22Rv1 (cell line): ENCODE measurements around the gene IFNGR2.

Experiments
- ZFX ChIP-seq: fragments of 450-650 bp; IDR thresholded peaks from 2 replicates; pipeline ENCODE4 v1.6.1; 2017; ENCODE audit warnings: antibody characterized with exemption, borderline replicate concordance
- TF ChIP-seq, protein P1 (sequence below): fragments of 450-650 bp; IDR thresholded peaks from 2 replicates; pipeline ENCODE4 v1.5.1; 2017; ENCODE audit warnings: mild to moderate bottlenecking

GRCh38 chr21:33458861-33459260 is 55.6 kb downstream of the IFNGR2 start:
- TF ChIP-seq, protein P1, sequence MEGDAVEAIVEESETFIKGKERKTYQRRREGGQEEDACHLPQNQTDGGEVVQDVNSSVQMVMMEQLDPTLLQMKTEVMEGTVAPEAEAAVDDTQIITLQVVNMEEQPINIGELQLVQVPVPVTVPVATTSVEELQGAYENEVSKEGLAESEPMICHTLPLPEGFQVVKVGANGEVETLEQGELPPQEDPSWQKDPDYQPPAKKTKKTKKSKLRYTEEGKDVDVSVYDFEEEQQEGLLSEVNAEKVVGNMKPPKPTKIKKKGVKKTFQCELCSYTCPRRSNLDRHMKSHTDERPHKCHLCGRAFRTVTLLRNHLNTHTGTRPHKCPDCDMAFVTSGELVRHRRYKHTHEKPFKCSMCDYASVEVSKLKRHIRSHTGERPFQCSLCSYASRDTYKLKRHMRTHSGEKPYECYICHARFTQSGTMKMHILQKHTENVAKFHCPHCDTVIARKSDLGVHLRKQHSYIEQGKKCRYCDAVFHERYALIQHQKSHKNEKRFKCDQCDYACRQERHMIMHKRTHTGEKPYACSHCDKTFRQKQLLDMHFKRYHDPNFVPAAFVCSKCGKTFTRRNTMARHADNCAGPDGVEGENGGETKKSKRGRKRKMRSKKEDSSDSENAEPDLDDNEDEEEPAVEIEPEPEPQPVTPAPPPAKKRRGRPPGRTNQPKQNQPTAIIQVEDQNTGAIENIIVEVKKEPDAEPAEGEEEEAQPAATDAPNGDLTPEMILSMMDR, result no peak
- no peak for TF ChIP-seq ZFX
